ENCODE results near the gene GRIK5. TPM values are rescaled to one million over a fixed set of nuclear protein-coding genes. Genes with fewer than 3 reads are reported as not detected.
A peak's percentile ranks its signal among the peaks of the same experiment; 100 is the strongest.

The GRIK5 gene
- total RNA-seq, 1 donor: not detected

- no peak overlapping the region for H3K4me3 ChIP-seq (ENCODE audit: low read depth, low read length)
- TF ChIP-seq CTCF (IDR thresholded peaks at IDR 0.05; ENCODE audit: insufficient read depth, low read depth, low read length): no peak
- no peak for DNase-seq (ENCODE audit: low read depth)
Measured at GRCh38 chr19:42090672-42091071, 20.7 kb upstream of the GRIK5 start.

- DNase-seq (ENCODE audit: low read depth): no peak
- no peak for TF ChIP-seq CTCF (IDR thresholded peaks at IDR 0.05; ENCODE audit: insufficient read depth, low read depth, low read length)
- no peak overlapping the region for H3K4me3 ChIP-seq (ENCODE audit: low read depth, low read length)
Measured at GRCh38 chr19:42089772-42090171, 19.8 kb upstream of the GRIK5 start.

- H3K4me3 ChIP-seq (ENCODE audit: low read depth, low read length): no peak overlapping the region
- no peak for DNase-seq (ENCODE audit: low read depth)
- TF ChIP-seq CTCF (IDR thresholded peaks at IDR 0.05; ENCODE audit: insufficient read depth, low read depth, low read length): no peak
Measured at GRCh38 chr19:42089191-42089750, 19.3 kb upstream of the GRIK5 start.

GRCh38 chr19:42088471-42089190 lies 18.6 kb upstream of the GRIK5 start:
- TF ChIP-seq CTCF (IDR thresholded peaks at IDR 0.05; ENCODE audit: insufficient read depth, low read depth, low read length): no peak
- H3K4me3 ChIP-seq (ENCODE audit: low read depth, low read length): peak overlapping the region; percentile 18
- peak; percentile 50 for DNase-seq (ENCODE audit: low read depth)

GRCh38 chr19:42086770-42087550 lies 17.0 kb upstream of the GRIK5 start:
- H3K4me3 ChIP-seq (ENCODE audit: low read depth, low read length): no peak overlapping the region
- no peak for DNase-seq (ENCODE audit: low read depth)
- TF ChIP-seq CTCF (IDR thresholded peaks at IDR 0.05; ENCODE audit: insufficient read depth, low read depth, low read length): no peak

- DNase-seq (ENCODE audit: low read depth): no peak
- TF ChIP-seq CTCF (IDR thresholded peaks at IDR 0.05; ENCODE audit: insufficient read depth, low read depth, low read length): no peak
Measured at GRCh38 chr19:42086188-42086736, 16.3 kb upstream of the GRIK5 start.

More at GRCh38 chr19:42086188-42086736, 16.3 kb upstream of the GRIK5 start:
- H3K4me3 ChIP-seq (ENCODE audit: low read depth, low read length): no peak overlapping the region

All from fibroblast of villous mesenchyme (primary cell).